ENCODE data around the gene ELAPOR1. TPM values are rescaled to one million over a fixed set of nuclear protein-coding genes. Genes with fewer than 3 reads are reported as not detected.

Gene ELAPOR1
- total and polyA plus RNA-seq, 8 donors: 46.9 to 186 (median 143) TPM

GRCh38 chr1:109156916-109157385 is 43.0 kb downstream of the ELAPOR1 start:
- no peak for TF ChIP-seq CTCF (IDR thresholded peaks at IDR 0.05)
- intact Hi-C loops (cut with DNase I): no loop called here
- Histone ChIP-seq H3K27ac (peak overlapping the region in 3 of 4 donors; percentile 28 to 68 (median 57)), H3K27me3 (no peaks in the 10 kb centered on the region), H3K4me3 (no peak overlapping the region), H3K36me3 (peaks cover 0 to 2% (median 0%) of the 10 kb centered on the region in 3 donors), H3K4me1 (peaks cover 37 to 55% (median 54%) of the 10 kb centered on the region in 3 donors), H3K9me3 (no peaks in the 10 kb centered on the region)
- ATAC-seq (peak; percentile 38 to 63 (median 58)), FAIRE-seq (no peak), DNase-seq (peak in 1 of 6 donors; percentile 46)
- WGBS, 2 donors: 12 to 18% methylated on average over 2 of the region's 2 CpGs

GRCh38 chr1:109158433-109158832 is 44.5 kb downstream of the ELAPOR1 start:
- no peak for FAIRE-seq
- Histone ChIP-seq H3K36me3 (peaks cover 0 to 5% (median 0%) of the 10 kb centered on the region in 3 donors), H3K27ac (no peak overlapping the region), H3K4me1 (peaks cover 24 to 50% (median 44%) of the 10 kb centered on the region in 3 donors), H3K9me3 (no peaks in the 10 kb centered on the region), H3K4me3 (no peak overlapping the region), H3K27me3 (no peaks in the 10 kb centered on the region)
- no peak for DNase-seq
- peak in 1 of 4 donors; percentile 6 for ATAC-seq
- intact Hi-C loops (cut with DNase I): no loop called here
- no peak for TF ChIP-seq CTCF (IDR thresholded peaks at IDR 0.05)
- WGBS, 2 donors: 63 to 66% methylated on average over 7 of the region's 7 CpGs

- DNase-seq: no peak
These were observed 45.4 kb downstream of the ELAPOR1 start for GRCh38 chr1:109159326-109159725.

GRCh38 chr1:109160071-109160840 is 46.3 kb downstream of the ELAPOR1 start:
- TF ChIP-seq CTCF (IDR thresholded peaks at IDR 0.05): no peak
- no peak overlapping the region for H3K27ac ChIP-seq
- no peaks in the 10 kb centered on the region for H3K27me3 ChIP-seq
- H3K36me3 ChIP-seq: peaks cover 0 to 12% (median 0%) of the 10 kb centered on the region in 3 donors
- H3K4me3 ChIP-seq: no peak overlapping the region
- FAIRE-seq: no peak
- H3K4me1 ChIP-seq: peaks cover 24 to 43% (median 41%) of the 10 kb centered on the region in 3 donors
- H3K9me3 ChIP-seq: no peaks in the 10 kb centered on the region
- intact Hi-C loops (cut with DNase I): no loop called here
- no peak for DNase-seq
- 80 to 82% methylated on average over 7 of the region's 7 CpGs for WGBS, 2 donors
- no peak for ATAC-seq

More at GRCh38 chr1:109159326-109159725, 45.4 kb downstream of the ELAPOR1 start:
- 47 to 51% methylated on average over 3 of the region's 3 CpGs for WGBS, 2 donors
- Histone ChIP-seq H3K9me3 (no peaks in the 10 kb centered on the region), H3K4me3 (no peak overlapping the region), H3K36me3 (peaks cover 0 to 12% (median 0%) of the 10 kb centered on the region in 3 donors), H3K4me1 (peaks cover 24 to 48% (median 41%) of the 10 kb centered on the region in 3 donors), H3K27ac (peak overlapping the region in 1 of 4 donors; percentile 12), H3K27me3 (no peaks in the 10 kb centered on the region)
- peak in 1 of 4 donors; percentile 2 for ATAC-seq
- no peak for TF ChIP-seq CTCF (IDR thresholded peaks at IDR 0.05)
- intact Hi-C loops (cut with DNase I): no loop called here
- no peak for FAIRE-seq

Measured in pancreas (tissue), 10 donors.